Fibroblast of lung (primary cell): ENCODE results near the gene LAMA5.

Source experiments
- CTCF ChIP-seq, 2 donors: IDR thresholded peaks in 1 of 2; conservative IDR thresholded peaks in 1 of 2; 1 replicate in 1 of 2; 2 replicates in 1 of 2; pipeline ENCODE4 v1.5.1; 2011 to 2012; ENCODE audit warnings: low read length in 2 of 2, control low read depth in 1 of 2, inconsistent platforms in 1 of 2, low read depth in 1 of 2, mild to moderate bottlenecking in 1 of 2
- EZH2 ChIP-seq: IDR thresholded peaks from 2 replicates; pipeline ENCODE4 v1.5.1; 2012; ENCODE audit warnings: low read length, control low read depth, mild to moderate bottlenecking; ENCODE audit errors: missing control alignments

- TF ChIP-seq CTCF (conservative IDR thresholded peaks at IDR 0.05 in 1 of 2, IDR thresholded peaks at IDR 0.05 in 1 of 2; ENCODE audit: low read depth in 1 of 2, low read length in 2 of 2) (no peak), EZH2 (no peak)
Observed at GRCh38 chr20:62363920-62364851, 2.9 kb downstream of the LAMA5 start.
